ENCODE results near the gene CD28.

DNA sequence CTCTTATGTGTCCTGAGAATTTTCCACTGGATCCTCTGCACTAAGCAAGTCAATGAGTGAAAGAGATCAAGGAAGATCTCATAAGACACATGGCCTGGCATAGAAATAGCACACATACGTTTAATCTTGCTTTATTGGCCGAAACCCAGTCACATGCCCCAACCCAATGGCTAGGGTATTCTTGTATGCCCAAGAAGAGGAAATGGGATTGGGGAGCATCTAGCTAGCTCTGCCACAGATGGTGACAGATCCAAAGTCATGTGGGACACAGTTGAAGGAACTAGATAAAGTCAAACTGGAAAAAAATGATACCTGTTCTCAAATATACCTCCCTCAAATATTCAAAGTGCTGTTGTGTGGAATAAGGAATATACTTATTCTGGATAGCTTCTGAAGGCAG is 74.7 kb downstream of the CD28 start:
- TF ChIP-seq, protein P1, sequence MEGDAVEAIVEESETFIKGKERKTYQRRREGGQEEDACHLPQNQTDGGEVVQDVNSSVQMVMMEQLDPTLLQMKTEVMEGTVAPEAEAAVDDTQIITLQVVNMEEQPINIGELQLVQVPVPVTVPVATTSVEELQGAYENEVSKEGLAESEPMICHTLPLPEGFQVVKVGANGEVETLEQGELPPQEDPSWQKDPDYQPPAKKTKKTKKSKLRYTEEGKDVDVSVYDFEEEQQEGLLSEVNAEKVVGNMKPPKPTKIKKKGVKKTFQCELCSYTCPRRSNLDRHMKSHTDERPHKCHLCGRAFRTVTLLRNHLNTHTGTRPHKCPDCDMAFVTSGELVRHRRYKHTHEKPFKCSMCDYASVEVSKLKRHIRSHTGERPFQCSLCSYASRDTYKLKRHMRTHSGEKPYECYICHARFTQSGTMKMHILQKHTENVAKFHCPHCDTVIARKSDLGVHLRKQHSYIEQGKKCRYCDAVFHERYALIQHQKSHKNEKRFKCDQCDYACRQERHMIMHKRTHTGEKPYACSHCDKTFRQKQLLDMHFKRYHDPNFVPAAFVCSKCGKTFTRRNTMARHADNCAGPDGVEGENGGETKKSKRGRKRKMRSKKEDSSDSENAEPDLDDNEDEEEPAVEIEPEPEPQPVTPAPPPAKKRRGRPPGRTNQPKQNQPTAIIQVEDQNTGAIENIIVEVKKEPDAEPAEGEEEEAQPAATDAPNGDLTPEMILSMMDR (IDR thresholded peaks at IDR 0.05): no peak
- no peak for TF ChIP-seq POLR2A (IDR thresholded peaks at IDR 0.05)
